RWPE1 (cell line): ENCODE measurements around the gene WASF1.

Experiments used
- CTCF ChIA-PET: fragments of 350-600 bp; sonication (Branson Sonifier 250); formaldehyde crosslinking; extraction: SDS; loops from one replicate; lab custom pipeline; 2021; lab: Yijun Ruan, JAX
- POLR2A ChIA-PET: fragments of 400-600 bp; formaldehyde crosslinking; extraction: SDS; loops from one replicate; lab custom pipeline; 2020; ENCODE audit warnings: antibody characterized with exemption; ENCODE audit not compliant: low non-redundant PET; lab: Yijun Ruan, JAX
- DNase-seq: peaks from one replicate; pipeline ENCODE4 v3.0.0; 2012; ENCODE audit warnings: low spot score
- H3K27ac ChIP-seq: fragments of 450-650 bp; 2 replicates; pipeline ENCODE4 v1.5.1; 2017
- TF ChIP-seq, protein P1 (sequence below): fragments of 450-650 bp; conservative IDR thresholded peaks from 2 replicates; pipeline ENCODE4 v1.5.1; 2017; ENCODE audit warnings: low read depth, mild to moderate bottlenecking

The WASF1 gene

GRCh38 chr6:110098511-110099116 is 80.9 kb downstream of the WASF1 start:
- TF ChIP-seq, protein P1, sequence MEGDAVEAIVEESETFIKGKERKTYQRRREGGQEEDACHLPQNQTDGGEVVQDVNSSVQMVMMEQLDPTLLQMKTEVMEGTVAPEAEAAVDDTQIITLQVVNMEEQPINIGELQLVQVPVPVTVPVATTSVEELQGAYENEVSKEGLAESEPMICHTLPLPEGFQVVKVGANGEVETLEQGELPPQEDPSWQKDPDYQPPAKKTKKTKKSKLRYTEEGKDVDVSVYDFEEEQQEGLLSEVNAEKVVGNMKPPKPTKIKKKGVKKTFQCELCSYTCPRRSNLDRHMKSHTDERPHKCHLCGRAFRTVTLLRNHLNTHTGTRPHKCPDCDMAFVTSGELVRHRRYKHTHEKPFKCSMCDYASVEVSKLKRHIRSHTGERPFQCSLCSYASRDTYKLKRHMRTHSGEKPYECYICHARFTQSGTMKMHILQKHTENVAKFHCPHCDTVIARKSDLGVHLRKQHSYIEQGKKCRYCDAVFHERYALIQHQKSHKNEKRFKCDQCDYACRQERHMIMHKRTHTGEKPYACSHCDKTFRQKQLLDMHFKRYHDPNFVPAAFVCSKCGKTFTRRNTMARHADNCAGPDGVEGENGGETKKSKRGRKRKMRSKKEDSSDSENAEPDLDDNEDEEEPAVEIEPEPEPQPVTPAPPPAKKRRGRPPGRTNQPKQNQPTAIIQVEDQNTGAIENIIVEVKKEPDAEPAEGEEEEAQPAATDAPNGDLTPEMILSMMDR: no peak
- peak; percentile 85 for DNase-seq
- ChIA-PET CTCF (interaction anchor here (0.6 to 0.8 kb wide), 2 partner anchors 44 to 59 kb away, joined by 3 read pairs; no protein-coding TSS in a partner anchor), POLR2A (no interaction called here)
- H3K27ac ChIP-seq: peak overlapping the region; percentile 87

- ChIA-PET CTCF (interaction anchor here (1.1 kb wide), 1 partner anchor 34 kb away, joined by 5 read pairs; no protein-coding TSS in a partner anchor), POLR2A (interaction anchor here (0.9 kb wide), 1 partner anchor 82 kb away, joined by 3 read pairs; the partner anchor contains the start of gene WASF1)
- TF ChIP-seq, protein P1: no peak
- DNase-seq: no peak
- H3K27ac ChIP-seq: no peak overlapping the region
Observed at GRCh38 chr6:110097443-110097842, 82.0 kb downstream of the WASF1 start.

DNA sequence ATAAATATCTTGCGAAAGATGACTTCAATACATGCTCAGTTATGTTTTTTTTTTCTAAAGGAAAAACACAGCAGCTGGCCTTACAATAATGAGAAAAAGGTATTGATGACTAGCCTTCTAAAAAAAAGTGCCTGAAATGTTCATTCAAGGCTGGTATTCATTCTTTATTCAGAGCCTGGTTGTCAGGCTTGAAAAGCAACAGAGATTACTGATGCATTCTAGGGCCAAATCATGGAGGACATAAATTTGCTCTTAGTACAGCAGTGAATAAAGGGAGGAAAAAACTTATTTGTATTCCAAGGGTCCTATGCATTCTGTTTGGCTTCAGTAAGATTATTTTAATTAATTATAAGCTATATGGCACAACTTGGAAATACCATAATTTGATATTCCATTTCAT is 83.5 kb downstream of the WASF1 start:
- TF ChIP-seq, protein P1: no peak
- no peak overlapping the region for H3K27ac ChIP-seq
- ChIA-PET CTCF (interaction anchor here (0.5 to 0.9 kb wide), 2 partner anchors 12 to 635 kb away, joined by 3 read pairs; no protein-coding TSS in a partner anchor), POLR2A (no interaction called here)
- DNase-seq: no peak

GRCh38 chr6:110095101-110095500 is 84.4 kb downstream of the WASF1 start:
- DNase-seq: no peak
- TF ChIP-seq, protein P1: no peak
- ChIA-PET CTCF (interaction anchor here (0.7 kb wide), 2 partner anchors 83 to 371 kb away, joined by 3 to 4 read pairs; no protein-coding TSS in a partner anchor), POLR2A (no interaction called here)
- H3K27ac ChIP-seq: no peak overlapping the region

DNA sequence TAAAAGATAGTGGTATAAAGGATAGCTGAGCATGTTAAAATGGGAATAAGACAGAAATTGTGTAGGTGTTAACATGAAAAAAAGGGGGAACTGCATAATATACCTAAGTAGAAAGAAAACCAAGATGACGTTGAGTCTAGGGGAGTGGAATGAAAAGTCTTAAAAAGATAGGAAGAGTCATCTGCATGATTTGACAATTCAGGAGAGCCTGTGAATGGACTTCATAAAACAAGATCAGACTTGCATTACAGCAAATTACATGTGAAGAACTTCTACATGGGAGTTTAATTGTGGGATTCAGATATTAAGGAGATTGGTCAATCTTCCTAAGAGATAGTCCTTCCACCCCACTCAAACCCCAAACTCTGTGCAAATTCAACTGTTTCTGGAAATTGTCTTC is 85.5 kb downstream of the WASF1 start:
- ChIA-PET CTCF (no interaction called here), POLR2A (no interaction called here)
- H3K27ac ChIP-seq: no peak overlapping the region
- peak; percentile 28 for DNase-seq
- TF ChIP-seq, protein P1: no peak

GRCh38 chr6:110090876-110091275 is 88.6 kb downstream of the WASF1 start:
- DNase-seq: no peak
- CTCF ChIA-PET: no interaction called here
- no peak overlapping the region for H3K27ac ChIP-seq
- POLR2A ChIA-PET: no interaction called here
- TF ChIP-seq, protein P1: no peak
